SW480 (cell line): ENCODE measurements around the gene PRDX2.
"Not testable (repeated sequence)": the region's sequence is repeated elsewhere in the genome, so short reads cannot be mapped to it uniquely, and the experiment has no call there.

ENCODE experiments used
- DNase-seq: peaks from one replicate; pipeline ENCODE4 v3.0.0-alpha.2; 2016; ENCODE audit warnings: low spot score

PRDX2 gene

GRCh38 chr19:12801466-12802266, at the start of gene PRDX2, which contains the start of gene THSD8:
Gene PRDX2, minus strand, starts transcription at chr19:12801800. Its CDS starts 539 bp downstream, at chr19:12801261.
Gene THSD8, plus strand, starts transcription at chr19:12802069. Its CDS starts 3 bp downstream, at chr19:12802072.
- peak; percentile 82 for DNase-seq

DNA sequence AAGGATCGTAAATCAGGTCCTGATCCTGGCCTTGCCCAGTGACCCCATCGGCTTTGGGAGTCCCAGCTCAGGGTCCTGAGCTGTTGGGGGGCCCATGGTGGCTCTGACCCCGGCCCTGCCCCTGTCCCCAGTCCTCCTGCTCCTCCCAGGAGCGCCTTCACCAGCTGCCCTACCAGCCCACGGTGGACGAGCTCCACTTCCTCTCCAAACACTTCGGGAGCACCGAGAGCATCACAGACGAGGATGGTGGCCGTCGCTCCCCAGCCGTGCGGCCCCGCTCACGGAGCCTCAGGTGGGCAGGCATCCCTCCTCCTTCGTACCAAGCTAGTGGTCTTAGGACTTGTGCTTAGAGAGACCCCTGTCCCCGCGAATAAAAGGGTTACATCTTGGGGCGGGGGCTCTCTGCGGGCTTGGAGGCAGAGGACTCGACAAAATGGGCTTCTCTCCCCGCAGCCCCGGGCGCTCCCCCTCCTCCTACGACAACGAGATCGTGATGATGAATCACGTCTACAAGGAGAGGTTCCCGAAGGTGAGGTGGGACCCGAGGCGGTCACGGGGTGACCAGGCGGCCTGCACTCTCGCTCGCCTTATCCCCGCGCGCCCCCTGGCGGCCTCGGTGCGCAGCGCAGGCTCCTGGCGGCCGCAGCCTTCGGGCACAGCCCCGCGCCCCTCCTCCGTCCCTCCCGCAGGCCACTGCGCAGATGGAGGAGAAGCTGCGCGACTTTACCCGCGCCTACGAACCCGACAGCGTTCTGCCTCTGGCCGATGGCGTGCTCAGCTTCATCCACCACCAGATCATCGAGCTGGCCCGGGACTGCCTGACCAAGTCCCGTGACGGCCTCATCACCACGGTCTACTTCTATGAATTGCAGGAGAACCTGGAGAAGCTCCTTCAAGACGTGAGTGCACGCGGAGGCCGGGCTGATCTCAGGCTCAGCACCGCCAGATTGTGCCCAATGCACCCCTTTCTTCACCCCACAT, 45.8 kb upstream of the PRDX2 start:
- DNase-seq = peak; percentile 77

- not testable (repeated sequence) for DNase-seq
Measured at GRCh38 chr19:12846613-12847012, 45.0 kb upstream of the PRDX2 start.

- no peak for DNase-seq
Measured at GRCh38 chr19:12843999-12844732, 42.6 kb upstream of the PRDX2 start.

DNA sequence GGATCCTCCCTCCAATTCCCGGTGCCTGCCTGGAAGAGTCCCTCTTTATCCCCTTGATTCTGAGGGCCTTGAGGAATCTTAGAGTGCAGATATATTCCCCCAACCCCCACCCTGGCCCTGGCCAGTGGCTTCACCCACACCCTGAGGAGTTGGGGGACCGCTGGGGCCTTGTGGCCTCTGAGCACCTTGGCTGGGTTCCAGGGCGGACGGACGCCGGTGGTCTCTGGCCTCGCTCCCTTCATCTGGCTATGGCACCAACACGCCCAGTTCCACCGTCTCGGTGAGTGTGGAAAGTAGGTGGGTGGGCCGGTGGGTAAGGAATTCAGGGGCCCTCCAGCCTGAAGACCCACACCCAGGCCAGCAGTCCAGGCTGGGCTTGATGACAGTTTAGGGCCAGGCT, 41.7 kb upstream of the PRDX2 start:
- no peak for DNase-seq

DNA sequence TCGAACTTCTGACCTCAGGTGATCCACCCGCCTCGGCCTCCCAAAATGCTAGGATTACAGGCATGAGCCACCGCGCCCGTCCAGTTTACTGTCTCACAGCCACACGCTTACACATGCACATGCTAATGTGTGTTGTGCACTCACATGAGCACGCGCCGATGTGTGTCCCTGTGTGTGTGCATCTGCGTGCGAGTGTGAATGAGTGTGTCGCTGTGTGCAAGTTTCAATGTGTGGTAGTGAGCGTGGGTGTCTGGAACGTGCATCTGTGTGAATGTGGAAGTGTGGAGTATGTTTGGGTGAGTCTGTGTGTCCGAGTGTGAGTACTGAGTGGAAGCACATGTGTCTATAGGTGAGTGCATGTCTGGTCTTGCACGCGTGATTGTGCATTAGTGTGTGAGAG, 40.9 kb upstream of the PRDX2 start:
- no peak for DNase-seq

GRCh38 chr19:12841094-12841493, 39.5 kb upstream of the PRDX2 start:
- DNase-seq = no peak

DNA sequence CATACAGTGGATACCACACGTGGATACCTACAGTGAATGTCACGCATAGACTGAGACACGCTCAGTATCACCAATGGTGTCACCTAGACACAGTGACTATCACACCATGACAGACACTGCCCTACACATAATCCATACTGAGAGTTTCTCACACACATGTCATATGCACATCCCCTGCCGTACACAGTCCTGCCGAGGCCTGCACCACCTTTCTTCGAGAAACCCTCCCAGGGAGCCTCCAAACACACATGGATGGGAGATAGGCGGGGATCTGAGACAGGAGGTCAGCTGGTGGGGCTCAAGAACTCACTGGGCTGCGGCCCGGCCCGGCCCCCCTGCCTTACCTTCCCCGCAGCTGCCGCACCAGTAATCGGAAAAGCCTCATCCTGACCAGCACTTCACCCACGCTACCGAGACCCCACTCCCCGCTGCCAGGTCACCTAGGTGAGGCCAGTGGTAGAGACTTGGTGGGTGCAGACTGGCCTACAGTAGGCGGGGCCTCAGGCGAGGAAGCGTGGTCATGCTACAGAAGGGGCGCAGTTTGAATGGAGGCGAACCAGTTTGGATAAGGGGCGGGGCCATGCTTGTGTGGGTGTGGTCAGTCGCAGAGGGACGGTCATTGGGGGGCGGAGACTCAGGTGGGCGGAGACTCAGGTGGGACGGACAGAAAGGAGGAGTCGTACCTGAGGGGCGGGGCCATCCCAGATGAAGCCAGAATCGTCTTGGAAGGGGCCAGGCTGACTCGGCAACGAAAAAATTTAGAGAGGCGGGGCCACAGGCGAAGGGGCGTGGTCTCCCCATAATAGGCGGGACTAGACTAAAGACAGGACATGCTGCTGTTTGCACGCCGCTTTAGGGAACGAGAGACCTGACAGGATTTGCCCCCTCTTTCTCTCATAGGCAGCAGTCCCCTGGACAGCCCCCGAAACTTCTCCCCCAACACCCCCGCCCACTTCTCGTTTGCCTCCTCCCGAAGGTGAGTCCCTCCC, 38.8 kb upstream of the PRDX2 start:
- peak; percentile 76 for DNase-seq

GRCh38 chr19:12838886-12839756, 37.5 kb upstream of the PRDX2 start:
- DNase-seq = no peak

- DNase-seq = peak; percentile 58
Measured at GRCh38 chr19:12838182-12838885, 36.7 kb upstream of the PRDX2 start, which contains the start of gene MAST1. Gene MAST1, plus strand, starts transcription at chr19:12838515. Its CDS starts 58 bp downstream, at chr19:12838573.

DNA sequence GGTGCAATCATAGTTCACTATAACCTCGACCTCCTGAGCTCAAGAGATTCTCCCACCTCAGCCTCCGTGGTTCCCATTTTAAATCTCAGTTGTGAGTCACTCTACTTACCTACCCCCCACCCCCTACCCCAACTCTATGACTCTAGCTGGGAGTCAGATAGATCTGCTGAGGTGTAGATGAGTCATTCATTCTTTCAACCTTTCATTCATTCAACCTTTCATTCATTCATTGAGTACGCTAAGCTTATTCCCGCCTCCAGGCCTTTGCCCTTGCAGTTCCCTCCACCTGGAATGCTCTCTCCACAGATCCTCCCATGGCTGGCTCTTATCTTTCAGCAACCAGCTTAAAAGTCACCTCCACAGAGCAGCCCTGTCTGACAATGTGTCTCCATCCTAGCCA, 35.6 kb upstream of the PRDX2 start:
- DNase-seq = no peak

- DNase-seq = no peak
Measured at GRCh38 chr19:12836529-12836863, 34.9 kb upstream of the PRDX2 start.

GRCh38 chr19:12834976-12835757, 33.6 kb upstream of the PRDX2 start:
- DNase-seq = peak; percentile 46

- no peak for DNase-seq
Measured at GRCh38 chr19:12834566-12834943, 33.0 kb upstream of the PRDX2 start, which contains the start of gene RTBDN. Gene RTBDN, minus strand, starts transcription at chr19:12834579. Its CDS starts 4,600 bp downstream, at chr19:12829979.

DNA sequence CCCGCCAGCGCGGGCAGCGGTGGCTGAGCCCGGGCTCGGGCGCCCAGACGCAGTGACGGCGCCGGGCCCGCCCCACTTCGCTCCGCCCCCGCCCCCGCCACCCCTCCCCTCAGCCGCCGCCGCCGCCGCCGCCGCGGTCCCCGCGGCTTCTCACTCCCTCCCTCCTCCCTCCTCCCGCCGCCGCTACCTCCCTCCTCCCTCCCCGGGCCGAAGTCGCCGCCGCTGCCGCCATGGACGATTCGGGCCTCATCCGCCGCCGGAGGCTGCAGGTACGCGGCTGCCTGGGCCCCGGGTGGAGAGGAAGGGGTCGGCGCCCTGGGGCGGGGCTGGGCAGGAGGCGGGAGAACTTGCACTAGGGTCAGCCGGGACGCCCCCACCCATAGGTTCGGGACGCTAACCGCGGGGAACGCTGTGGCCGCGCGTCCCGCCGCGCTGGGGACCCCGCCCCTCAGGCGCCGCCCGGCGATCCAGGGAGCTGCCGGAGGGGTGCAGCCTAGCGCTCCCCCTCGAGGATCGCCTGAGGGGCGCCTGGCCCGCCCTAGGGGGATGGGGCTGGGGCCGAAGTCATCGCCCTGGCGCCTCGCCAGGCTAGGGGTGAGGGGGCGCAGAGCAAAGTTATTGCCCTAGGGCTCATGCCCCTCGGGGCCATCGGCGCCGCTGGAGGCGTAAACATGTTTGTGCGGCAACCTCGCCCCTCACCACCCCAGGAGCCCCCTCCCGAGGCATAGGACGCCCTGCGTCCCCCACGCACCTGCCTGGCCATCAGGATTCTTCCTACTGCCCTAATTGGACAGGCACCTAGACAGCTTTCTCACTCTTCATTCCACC, 32.4 kb upstream of the PRDX2 start:
- DNase-seq = peak; percentile 44

DNA sequence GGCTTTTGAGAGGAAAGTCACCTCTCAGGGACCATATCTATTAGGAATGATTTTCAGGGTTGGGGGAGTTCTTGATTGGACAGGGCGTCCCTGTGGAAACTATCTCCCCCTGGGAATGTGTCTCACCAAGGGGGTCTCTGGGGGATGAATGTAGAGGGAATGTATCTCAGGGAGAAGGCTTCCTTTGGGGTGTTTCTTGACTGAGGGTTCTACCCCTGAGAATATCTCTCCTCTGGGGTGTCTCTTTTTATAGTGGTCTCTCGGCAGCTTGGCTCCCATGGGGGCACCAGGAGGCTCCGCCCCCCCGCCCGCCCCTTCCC, 31.8 kb upstream of the PRDX2 start:
- no peak for DNase-seq

GRCh38 chr19:12828494-12828893, 26.9 kb upstream of the PRDX2 start:
- peak; percentile 63 for DNase-seq
